ENCODE data around the gene CA11. TPM values are rescaled to one million over a fixed set of nuclear protein-coding genes. Genes with fewer than 3 reads are reported as not detected.

The CA11 gene
- total RNA-seq, 2 donors from 2014 or later = 2.9 TPM; not detected in 1

DNA sequence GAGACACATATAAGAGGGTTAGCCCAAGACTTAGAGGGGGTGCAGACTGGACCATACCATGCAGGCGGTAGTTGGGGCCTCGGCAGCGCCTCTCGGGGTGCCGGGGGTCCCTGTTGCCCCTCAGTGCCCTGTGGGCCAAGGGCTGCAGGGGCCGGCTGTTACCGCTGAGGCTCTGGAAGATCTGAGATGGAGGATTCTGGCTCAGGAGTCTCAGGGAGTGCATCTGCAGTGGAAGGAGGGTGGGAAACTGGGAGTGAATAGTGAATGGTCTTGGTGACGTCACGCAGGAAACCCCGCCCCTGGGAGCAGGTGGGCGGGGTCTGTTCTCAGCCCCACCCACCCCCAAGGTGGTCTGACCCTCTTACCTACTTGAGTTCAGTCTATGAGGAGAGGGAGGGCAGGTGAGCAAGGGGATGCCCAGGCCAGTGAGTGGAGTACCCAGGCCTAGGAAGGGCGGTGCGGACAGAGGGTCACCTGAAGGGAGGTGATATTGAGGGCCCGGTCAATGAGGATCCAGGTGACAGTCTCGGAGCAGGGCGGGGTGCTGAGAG, 7.1 kb downstream of the CA11 start:
- intact Hi-C loops (cut with DNase I) = no loop called here
- Histone ChIP-seq H3K4me1 (peaks cover 32% of the 10 kb centered on the region), H3K9me3 (no peaks in the 10 kb centered on the region), H3K27me3 (no peaks in the 10 kb centered on the region), H3K4me3 (no peak overlapping the region), H3K27ac (peak overlapping the region in 3 of 4 donors; percentile 95 to 98 (median 96)), H3K36me3 (replicated peaks in 1 of 2; ENCODE audit: insufficient read depth in 1 of 2, low read depth in 2 of 2) (no peaks in the 10 kb centered on the region)
- TF ChIP-seq POLR2A (IDR thresholded peaks at IDR 0.05) = no peak
- TF ChIP-seq, protein P1, sequence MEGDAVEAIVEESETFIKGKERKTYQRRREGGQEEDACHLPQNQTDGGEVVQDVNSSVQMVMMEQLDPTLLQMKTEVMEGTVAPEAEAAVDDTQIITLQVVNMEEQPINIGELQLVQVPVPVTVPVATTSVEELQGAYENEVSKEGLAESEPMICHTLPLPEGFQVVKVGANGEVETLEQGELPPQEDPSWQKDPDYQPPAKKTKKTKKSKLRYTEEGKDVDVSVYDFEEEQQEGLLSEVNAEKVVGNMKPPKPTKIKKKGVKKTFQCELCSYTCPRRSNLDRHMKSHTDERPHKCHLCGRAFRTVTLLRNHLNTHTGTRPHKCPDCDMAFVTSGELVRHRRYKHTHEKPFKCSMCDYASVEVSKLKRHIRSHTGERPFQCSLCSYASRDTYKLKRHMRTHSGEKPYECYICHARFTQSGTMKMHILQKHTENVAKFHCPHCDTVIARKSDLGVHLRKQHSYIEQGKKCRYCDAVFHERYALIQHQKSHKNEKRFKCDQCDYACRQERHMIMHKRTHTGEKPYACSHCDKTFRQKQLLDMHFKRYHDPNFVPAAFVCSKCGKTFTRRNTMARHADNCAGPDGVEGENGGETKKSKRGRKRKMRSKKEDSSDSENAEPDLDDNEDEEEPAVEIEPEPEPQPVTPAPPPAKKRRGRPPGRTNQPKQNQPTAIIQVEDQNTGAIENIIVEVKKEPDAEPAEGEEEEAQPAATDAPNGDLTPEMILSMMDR (IDR thresholded peaks at IDR 0.05) = no peak
- 65 to 86% methylated on average over 10 to 13 of the region's 16 CpGs for WGBS, 2 donors
- DNase-seq (peak in 3 of 4 donors; percentile 23 to 38 (median 27)), ATAC-seq (no peak)

DNA sequence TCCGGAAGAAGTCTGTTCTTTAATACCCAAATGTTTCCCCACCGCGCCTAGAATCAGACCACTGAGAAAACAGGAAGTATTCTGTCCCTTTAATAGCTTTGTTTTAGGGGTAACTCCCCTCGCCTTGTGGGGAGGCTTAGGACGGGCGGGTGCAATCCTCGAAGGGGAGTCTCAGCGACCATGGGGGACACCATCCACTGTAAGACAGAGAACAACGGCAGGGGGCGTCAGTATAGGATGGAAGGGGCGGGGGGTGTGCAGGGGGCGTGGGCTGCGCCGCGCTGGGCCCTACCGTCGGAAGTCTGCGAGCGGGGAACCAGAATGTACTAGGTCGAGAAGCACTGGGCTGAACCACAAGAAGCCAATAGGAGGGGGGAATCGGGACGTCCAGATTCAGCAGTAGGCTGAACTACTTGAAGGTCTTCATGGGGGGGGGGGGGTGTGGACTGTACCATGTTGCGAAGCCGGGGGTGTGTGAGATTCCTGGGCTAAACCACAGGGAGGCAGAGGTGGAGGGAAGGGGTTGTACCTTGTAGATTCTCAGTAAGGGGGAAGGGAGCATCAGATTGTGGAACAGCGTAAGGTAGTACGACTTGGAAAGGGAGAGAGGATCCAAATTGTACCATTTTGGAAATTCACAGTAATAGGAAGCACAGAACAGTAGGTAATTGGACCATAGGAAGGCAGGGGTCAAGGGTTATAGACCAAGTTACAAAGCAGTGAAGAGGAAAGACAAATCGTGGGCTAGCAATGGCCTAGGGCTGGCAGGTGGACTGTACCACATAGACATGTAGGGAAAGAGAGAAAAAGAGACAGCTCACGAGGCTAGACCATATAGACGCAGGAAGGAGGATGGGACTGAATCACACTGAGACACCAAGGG, 7.8 kb downstream of the CA11 start:
- peak; percentile 63 for ATAC-seq
- DNase-seq = peak; percentile 91 to 96 (median 92)
- H3K27ac ChIP-seq = peak overlapping the region; percentile 95 to 98 (median 96)
- intact Hi-C loops (cut with DNase I) = no loop called here
- TF ChIP-seq, protein P1 (IDR thresholded peaks at IDR 0.05) = peak in 2 of 7 experiments; percentile 40 to 56
- peak; percentile 57 to 89 (median 88) for TF ChIP-seq POLR2A (IDR thresholded peaks at IDR 0.05)
- H3K27me3 ChIP-seq = no peaks in the 10 kb centered on the region
- 6 to 8% methylated on average over 24 to 29 of the region's 29 CpGs for WGBS, 2 donors
- H3K4me3 ChIP-seq = no peak overlapping the region
- H3K9me3 ChIP-seq = no peaks in the 10 kb centered on the region
- no peaks in the 10 kb centered on the region for H3K36me3 ChIP-seq (replicated peaks in 1 of 2; ENCODE audit: insufficient read depth in 1 of 2, low read depth in 2 of 2)
- H3K4me1 ChIP-seq = peaks cover 39% of the 10 kb centered on the region

DNA sequence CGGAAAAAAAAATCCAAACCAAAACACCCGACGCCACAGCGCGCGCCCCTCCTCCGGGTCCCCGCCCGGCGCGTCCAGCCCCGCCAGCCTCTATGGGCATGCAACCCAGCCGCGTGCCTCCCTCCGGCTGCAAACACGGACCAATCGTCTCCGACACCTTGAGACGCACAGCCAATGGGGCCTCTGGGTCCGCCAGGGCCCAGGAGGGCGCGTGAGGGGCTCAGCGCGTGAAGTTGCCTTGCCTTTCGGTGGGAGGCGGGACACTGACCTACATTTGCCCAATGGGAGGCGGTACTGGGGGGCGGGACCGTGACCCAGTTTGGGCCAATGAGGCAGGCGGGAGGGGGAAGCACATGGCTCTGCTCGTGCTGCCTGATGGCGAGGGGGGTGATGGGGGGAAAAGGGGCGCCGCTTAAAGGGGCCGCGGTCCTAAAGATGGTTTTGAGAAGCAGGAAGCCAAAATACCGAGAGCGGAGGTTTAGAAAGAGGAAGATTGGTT, 8.5 kb downstream of the CA11 start:
- H3K9me3 ChIP-seq = no peaks in the 10 kb centered on the region
- H3K36me3 ChIP-seq (replicated peaks in 1 of 2; ENCODE audit: insufficient read depth in 1 of 2, low read depth in 2 of 2) = no peaks in the 10 kb centered on the region
- intact Hi-C loops (cut with DNase I) = no loop called here
- peaks cover 46% of the 10 kb centered on the region for H3K4me1 ChIP-seq
- ATAC-seq = peak; percentile 81
- peak; percentile 99 to 100 (median 100) for DNase-seq
- no peaks in the 10 kb centered on the region for H3K27me3 ChIP-seq
- H3K27ac ChIP-seq = peak overlapping the region; percentile 95 to 98 (median 96)
- WGBS, 2 donors = 0% methylated on average over 22 to 38 of the region's 38 CpGs
- no peak overlapping the region for H3K4me3 ChIP-seq
- TF ChIP-seq, protein P1 (IDR thresholded peaks at IDR 0.05) = no peak

DNA sequence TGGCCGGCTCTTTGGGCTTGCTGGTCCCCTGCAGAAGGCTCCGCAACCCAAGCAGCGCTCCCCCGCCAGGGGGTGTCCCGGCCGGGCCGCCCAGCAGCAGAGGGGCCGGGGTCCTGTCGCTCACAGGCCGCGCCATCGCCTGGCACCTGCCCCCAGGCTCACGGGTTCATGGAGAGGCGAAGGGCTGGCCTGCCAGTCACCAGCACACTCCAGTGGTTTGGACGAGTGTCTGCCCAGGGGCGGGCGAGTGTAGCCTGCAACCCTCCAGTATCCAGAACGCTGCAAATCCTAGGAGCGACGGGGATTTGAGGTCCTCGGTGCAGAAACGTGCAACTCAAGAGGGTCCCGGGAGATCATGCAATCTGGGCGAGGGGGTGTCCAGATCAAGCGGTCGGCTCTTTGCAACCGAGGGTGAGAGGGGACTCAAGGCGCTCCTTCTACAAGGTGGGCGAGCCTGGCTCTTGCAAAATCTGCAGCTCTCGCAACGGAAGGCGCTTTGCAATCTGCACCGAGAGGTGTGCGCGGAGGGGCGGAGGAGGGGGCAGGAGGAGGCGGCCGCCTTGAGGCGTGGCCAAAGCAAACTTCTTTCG, 9.0 kb downstream of the CA11 start, which contains the start of gene DBP:
TSS of gene DBP (minus strand) at position 521 of the 590 bp plus-strand sequence. CDS start at position 136, 385 bp downstream.
- Histone ChIP-seq H3K36me3 (replicated peaks in 1 of 2; ENCODE audit: insufficient read depth in 1 of 2, low read depth in 2 of 2) (no peaks in the 10 kb centered on the region), H3K4me1 (peaks cover 46% of the 10 kb centered on the region), H3K4me3 (peak within 1 kb of the TSS; percentile 51 to 62), H3K9me3 (no peaks in the 10 kb centered on the region), H3K27ac (peak within 1 kb of the TSS; percentile 95 to 98 (median 96)), H3K27me3 (no peaks in the 10 kb centered on the region)
- ATAC-seq (no peak), DNase-seq (peak in 3 of 4 donors; percentile 64 to 65 (median 65))
- WGBS, 2 donors = 0% methylated on average over 6 to 40 of the region's 40 CpGs
- TF ChIP-seq POLR2A (IDR thresholded peaks at IDR 0.05) = peak; percentile 35 to 57 (median 48)
- TF ChIP-seq, protein P1 (IDR thresholded peaks at IDR 0.05) = peak in 4 of 7 experiments; percentile 14 to 26 (median 23)
- intact Hi-C loops (cut with DNase I) = no loop called here
